DMS 273 treated with DMSO at 0.1 percent for 48 hours (cell line): Measurements from ENCODE around the gene ZNF652.
"Not testable (repeated sequence)": the region's sequence is repeated elsewhere in the genome, so short reads cannot be mapped to it uniquely, and the experiment has no call there.

ENCODE experiments used
- DNase-seq: peaks from one replicate; lab custom pipeline; 2025; lab: John Stamatoyannopoulos, UW

ZNF652 gene

GRCh38 chr17:49261540-49261939 is 100.5 kb downstream of the ZNF652 start:
- not testable (repeated sequence) for DNase-seq

- DNase-seq: no peak
Measured at GRCh38 chr17:49260817-49261291, 101.2 kb downstream of the ZNF652 start.

GRCh38 chr17:49260011-49260816 is 101.8 kb downstream of the ZNF652 start:
- DNase-seq: no peak

GRCh38 chr17:49259663-49260010 is 102.4 kb downstream of the ZNF652 start:
- no peak for DNase-seq

GRCh38 chr17:49258394-49258793 is 103.7 kb downstream of the ZNF652 start:
- DNase-seq: no peak

GRCh38 chr17:49255125-49255524 is 106.9 kb downstream of the ZNF652 start:
- no peak for DNase-seq

- no peak for DNase-seq
Measured at GRCh38 chr17:49254066-49254465, 108.0 kb downstream of the ZNF652 start.

GRCh38 chr17:49252148-49252695 is 109.8 kb downstream of the ZNF652 start:
- DNase-seq: no peak

GRCh38 chr17:49249890-49250522 is 112.0 kb downstream of the ZNF652 start:
- DNase-seq: no peak

- DNase-seq: no peak
Measured at GRCh38 chr17:49249292-49249794, 112.7 kb downstream of the ZNF652 start.

GRCh38 chr17:49247944-49248343 is 114.1 kb downstream of the ZNF652 start:
- no peak for DNase-seq

- no peak for DNase-seq
Measured at GRCh38 chr17:49244839-49245238, 117.2 kb downstream of the ZNF652 start.
